NCI-H774 (cell line): ENCODE results near the gene CAMK2A.

ENCODE experiments used
- DNase-seq: peaks from one replicate; lab custom pipeline; 2025; lab: John Stamatoyannopoulos, UW

CAMK2A gene

DNA sequence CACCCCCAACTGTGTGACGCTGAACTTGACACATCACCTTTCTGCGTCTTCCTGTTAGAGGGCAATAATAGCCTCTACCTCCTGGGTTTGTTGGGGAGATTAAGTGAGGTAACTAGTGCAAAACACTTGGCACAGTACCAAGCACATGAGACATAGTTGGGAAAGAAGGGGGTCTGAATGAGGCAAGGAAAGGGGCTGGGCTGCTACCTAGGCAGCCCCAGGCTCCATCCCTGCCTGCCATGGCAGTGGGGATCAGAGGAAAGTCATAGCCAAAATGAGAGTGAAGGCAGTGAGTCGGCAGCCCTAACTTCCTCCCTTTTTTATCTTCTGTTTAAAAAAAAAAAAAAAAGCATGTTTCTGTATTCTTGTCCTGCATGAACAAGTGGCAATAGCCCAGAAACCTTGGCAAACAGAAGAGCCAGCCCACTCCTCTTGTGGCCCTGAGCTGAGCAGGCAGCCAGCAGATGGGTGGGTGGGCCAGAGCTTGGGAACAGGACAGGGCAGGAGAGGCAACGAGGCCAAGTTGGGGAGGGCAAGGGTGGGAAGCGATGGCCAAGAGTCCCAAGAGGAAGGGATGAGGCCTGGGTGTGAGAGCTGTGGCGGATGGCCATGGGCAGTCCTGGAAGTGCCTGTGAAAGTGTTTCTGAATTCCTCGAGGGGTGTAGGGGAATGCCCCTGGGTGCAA lies 11.4 kb downstream of the CAMK2A start:
- DNase-seq: no peak

- DNase-seq: no peak
Measured at GRCh38 chr5:150277043-150277442, 12.5 kb downstream of the CAMK2A start.

GRCh38 chr5:150274811-150275210 lies 14.8 kb downstream of the CAMK2A start:
- DNase-seq: no peak

DNA sequence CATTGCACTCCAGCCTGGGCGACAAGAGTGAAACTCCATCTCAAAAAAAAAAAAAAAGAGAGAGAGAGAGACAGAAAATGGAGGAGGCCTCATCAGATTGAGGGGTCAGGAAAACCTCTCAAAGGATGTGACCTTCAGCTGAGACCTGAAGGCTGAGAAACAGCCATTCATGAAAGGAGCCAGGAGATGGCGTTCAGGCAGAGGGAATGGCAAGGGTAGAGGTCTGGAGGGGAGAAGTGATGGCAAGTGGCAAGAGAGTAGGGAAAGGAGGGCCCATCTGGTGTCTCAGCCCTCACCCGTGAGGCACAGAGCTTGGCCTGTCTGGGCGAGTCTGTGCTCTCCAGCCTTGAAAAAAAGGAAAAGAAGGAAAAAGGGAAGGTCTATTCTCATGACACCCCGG lies 17.0 kb downstream of the CAMK2A start:
- no peak for DNase-seq

DNA sequence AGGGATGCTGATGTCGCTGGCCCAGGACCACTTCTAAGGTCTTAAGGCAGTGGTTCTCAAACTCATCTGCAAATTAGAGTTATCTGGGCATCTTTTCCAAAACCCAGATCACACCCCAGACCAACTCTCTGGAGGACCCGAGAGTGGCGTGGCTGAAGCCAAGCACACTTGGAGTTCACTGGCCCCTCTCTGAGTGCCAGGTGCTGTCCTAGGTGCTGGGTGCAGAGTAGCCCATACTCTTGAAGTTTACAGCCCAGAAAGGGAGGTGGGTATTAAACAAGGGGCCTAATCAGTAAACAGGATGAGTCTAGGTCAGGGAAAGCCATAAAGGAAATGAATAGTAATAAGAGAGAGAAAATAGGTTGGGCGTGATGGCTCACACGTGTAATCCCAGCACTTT lies 17.6 kb downstream of the CAMK2A start:
- DNase-seq: no peak

DNA sequence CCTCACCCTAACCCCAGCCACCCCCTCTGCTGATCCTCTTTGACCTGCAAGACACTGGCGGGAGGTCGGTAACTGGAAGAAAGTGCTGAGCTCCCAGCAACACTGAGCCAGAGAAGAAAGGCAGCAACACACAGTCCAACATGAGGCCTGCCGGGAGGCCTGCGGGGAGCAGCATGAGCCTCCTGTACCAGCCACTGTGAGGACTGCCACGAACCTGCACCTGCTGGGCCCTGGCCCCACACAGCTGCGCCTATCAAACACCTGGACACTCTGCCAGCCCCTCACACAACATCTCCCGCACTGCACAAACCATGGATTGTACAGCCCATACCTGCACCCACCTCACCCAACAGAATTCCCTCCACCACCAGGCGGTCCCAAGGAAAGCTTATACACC lies 18.3 kb downstream of the CAMK2A start:
- no peak for DNase-seq

DNA sequence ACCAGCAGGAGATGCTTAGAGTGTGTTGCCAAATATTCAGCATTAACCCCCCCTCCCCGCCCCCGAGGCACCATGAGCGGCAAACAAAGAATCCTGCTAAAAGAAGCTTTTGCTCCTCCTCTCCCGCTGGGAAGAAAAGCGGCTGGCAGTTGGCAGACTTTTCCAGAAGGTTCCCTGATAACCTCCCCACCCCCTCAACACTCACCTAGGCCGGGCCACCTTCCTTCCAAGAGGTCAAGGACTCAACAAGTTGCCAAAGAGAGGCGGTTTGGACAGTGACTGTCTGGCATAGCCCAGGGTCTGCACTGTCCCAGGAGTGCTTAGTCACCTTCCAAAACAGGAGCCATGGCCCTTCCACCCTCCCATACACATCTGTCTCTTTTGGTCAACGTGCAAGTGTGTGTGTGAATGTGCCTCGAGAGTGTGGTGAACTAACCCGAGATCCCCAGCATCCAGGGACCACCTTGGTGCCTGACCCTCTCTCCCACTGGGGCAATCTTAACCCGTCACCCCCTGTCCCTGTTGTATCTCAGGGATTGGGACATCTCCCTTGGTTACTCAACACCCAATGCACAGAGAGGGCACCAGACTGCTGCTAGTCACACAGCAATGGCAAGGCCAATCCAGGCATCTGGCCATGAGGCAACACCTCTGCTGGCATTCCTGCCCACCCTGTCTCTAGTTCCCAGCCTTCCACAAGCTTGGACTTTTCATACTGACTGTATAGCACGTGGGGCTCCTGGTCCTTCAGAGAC lies 18.9 kb downstream of the CAMK2A start:
- DNase-seq: no peak

- DNase-seq: peak; percentile 5
Measured at GRCh38 chr5:150266871-150267291, 22.7 kb downstream of the CAMK2A start.

- no peak for DNase-seq
Measured at GRCh38 chr5:150265870-150266383, 23.6 kb downstream of the CAMK2A start.

DNA sequence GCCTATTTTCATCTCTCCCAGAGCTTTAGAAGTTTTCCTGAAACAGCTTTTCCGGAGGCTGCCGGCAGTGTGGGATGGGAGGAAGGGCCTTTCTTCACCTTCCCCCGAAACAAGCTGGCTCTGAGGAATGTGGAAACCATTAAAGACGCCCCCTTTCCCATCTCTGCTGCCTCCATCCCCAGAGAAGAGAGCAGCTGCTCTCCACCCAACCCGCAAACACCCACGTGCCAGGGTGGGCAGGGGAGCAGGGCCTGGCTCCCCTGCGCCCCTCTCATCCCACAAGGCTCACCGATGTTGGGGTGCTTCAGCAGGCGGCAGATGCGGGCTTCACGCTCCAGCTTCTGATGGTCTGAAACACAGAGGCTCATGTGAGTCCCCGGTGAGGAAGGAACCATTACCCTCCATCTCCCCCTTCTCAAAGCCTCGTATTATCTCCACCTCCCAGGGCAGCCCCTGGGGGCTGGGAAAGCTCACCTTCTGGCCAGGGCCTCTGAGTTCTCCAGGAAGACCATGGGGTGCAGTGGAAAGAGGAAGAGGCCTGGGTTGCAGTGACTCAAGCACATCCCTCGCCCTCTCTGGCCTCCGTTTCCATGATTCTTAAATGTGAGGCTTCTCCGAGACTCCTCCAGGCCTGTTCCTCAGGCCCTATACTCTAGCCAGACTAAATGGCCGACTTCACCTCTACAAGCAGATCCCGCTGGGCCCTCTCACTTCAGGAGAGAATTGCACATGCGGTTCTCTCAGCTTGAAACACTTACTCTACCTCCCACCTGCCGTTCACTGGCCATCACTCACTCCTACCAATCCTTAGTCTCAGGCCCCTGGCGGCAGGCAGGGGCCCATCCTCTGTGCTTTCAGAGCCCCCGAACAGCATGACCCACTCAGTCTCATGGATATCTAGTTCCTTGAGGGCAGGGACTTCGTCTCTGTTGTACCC lies 24.6 kb downstream of the CAMK2A start:
- no peak for DNase-seq

DNA sequence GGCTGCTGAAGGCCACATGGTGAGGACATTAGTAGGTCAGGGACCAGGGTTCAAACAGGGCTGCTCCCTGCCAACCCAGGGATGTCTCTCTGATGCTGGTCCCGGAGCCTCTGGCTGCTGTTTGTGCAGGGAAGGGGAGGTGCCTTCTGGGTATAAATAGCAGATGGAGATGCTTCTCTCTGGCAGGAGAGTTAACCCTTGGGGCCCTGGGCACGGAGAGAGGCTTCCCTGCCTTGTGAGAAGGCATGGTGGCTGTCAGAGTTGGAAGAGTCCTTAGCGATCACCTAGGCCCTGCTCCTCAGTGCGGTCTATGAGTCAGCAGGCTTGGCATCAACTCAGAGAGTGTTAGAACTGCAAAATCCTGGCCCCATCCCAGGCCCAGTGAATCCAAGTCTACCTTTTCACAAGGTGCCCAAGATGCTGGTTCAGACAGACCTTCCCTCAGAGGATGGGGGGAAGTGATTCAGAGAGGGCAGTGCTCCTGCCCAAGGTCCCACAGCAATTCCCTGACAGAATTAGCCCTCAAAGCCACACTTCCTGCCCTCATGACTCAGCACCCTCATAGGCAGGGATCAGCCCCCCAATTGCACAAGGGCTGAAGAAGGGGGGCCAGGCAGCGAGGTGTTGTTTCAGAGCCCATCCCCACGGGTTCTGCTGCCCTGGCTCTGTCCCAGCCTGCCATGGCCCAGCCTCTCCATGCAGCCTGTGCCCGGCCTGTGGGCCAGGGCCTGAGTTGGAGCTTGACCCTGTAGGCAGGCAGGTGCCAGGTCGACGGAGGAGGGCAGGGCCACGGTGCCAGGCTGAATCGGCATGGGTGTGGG lies 25.6 kb downstream of the CAMK2A start:
- DNase-seq: no peak

- no peak for DNase-seq
Measured at GRCh38 chr5:150263375-150263775, 26.2 kb downstream of the CAMK2A start.

DNA sequence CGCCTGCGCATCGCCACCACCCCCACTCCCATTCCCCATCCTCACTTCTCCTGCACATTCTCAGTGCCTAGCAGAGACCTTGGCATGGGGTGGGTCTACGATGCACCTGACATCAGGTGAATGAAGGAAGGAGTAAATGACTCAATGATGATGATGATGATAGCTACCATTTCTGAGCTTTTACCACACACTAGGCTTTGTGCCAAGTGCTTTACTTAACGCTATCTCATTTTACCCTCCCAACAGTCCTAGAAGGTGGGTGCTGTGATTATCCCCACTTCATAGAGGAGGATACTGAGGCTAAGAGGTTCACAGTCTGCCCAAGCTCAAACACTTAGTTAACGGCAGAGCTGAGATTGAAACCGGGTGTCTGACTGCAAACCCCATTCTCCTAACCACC lies 27.1 kb downstream of the CAMK2A start:
- no peak for DNase-seq

DNA sequence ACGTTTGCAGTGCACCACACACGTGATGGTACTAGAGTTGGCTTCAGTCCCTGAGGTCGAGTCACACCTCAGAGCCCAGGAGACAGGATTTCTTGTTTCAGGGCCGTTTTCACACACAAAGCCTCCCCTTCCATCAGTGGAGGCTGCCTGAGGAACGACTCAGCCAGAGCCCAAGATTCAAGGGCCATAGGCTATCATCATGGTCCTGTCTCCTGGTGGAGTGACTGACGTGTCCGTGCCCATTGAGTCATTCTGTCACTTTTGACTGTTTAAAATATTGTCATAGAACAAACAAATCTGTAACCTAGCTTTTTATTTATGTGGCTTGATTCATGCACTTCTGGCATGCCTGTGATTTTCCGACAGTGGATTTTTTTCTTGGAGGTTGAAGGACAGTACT lies 28.3 kb downstream of the CAMK2A start:
- no peak for DNase-seq

DNA sequence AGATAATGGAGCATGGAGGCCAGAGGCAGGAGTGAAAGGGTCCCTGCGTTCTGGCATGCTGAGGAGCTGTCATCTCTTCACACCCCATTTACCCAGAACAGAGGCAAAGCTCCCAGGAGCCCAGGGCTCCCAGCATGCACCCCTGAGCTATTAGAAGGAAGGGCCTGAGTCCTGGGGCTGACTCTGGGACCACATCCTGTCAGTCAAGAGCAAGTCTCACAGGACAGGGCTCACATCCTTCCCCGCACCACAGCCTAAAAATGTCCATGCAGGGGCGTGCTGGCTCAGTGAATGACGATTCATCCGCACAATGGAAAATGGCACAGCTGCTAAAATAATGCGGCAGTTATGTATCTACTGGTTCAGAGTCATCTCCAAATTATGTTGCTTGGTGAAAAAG lies 31.4 kb downstream of the CAMK2A start:
- no peak for DNase-seq

GRCh38 chr5:150257424-150257823 lies 32.1 kb downstream of the CAMK2A start:
- DNase-seq: no peak

DNA sequence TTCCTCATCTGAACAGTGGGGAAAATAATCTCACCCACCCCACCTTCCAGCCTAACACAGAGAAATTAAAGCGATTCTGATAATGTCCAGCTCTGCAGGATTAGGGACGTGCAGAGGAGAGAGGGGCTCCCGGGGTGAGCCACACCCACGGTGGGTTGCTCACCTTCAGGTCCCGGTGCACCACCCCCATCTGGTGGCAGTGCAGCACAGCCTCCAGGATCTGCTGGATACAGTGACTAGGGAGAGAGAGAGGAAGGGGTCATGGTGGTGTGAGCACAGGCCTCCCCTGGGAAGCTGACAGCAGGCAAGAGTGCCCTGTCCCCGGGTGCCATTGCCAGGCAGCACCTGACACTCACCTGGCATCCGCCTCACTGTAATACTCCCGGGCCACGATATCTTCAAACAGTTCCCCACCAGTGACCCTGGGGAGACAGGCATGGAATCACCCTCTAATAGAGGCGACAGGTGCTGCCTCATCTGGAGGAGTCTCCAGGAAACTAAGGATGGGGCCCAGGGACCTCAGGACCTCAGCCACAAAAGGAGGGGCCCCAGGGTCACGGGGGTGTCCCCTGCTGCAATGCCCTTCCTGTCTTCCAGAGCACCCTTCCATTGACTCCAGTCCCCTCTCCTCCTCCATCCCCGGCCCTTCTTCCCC lies 33.0 kb downstream of the CAMK2A start:
- no peak for DNase-seq

- no peak for DNase-seq
Measured at GRCh38 chr5:150255659-150256409, 33.7 kb downstream of the CAMK2A start.

DNA sequence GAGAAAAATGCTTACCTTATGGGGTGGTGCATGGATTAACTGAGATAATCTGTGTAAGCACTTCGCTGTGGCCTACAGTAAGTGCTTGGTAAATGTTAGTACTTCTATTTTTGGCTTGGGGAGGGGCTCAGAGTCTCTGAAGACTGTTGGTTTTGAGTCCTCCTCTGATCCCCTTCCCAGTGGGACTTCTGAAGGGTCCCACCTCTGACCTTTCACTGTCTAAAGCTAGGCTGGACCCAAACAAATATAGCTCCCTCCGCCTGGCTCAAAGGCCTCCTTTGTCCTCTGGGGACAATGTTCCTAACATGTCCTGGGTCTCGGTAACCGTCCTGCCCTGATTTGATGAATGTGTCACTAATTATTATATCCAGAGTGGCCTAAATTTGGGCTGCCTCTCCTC lies 34.8 kb downstream of the CAMK2A start:
- DNase-seq: no peak

DNA sequence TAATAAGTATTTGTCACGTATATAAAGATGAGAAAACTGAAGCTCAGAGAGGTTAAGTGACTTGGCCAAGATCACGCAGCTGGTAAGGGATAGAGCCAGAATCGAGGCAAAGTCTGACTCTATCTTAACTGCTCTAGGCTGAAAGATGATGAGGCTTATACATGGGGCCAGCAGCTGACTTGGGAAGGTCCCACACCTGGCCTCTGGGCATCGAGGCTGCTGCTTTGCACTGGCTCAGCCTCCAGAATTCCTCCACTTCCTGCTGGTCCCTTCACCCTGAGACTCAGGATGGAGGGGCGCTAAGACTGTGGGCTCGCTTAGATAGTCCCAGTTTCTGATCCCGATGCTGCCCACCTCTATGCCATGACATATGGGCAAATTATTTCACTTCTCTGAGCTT lies 35.2 kb downstream of the CAMK2A start:
- DNase-seq: no peak
